NT2/D1 (cell line): ENCODE data around the gene GCLC.
A peak's percentile ranks its signal among the peaks of the same experiment; 100 is the strongest.
"Not testable (repeated sequence)": the region's sequence is repeated elsewhere in the genome, so short reads cannot be mapped to it uniquely, and the experiment has no call there.

Experiments used
- DNase-seq: peaks from one replicate; pipeline ENCODE4 v3.0.0-alpha.2; 2011; ENCODE audit warnings: low read depth, low spot score
- H3K27me3 ChIP-seq: 2 replicates; pipeline ENCODE4 v1.6.0; 2011; ENCODE audit warnings: mild to moderate bottlenecking; ENCODE audit not compliant: insufficient read length, insufficient read depth
- H3K36me3 ChIP-seq: 2 replicates; pipeline ENCODE4 v1.6.1; 2011; ENCODE audit warnings: mild to moderate bottlenecking, low read length, mixed read lengths; ENCODE audit not compliant: insufficient read depth, insufficient read length
- H3K4me1 ChIP-seq: 2 replicates; pipeline ENCODE4 v1.5.1; 2011; ENCODE audit not compliant: insufficient read depth, insufficient read length
- H3K4me3 ChIP-seq: 2 replicates; pipeline ENCODE4 v1.5.1; 2011; ENCODE audit warnings: low read depth; ENCODE audit not compliant: insufficient read length
- H3K9ac ChIP-seq: 2 replicates; pipeline ENCODE4 v1.6.0; 2011; ENCODE audit warnings: low read depth; ENCODE audit not compliant: insufficient read length
- H3K9me3 ChIP-seq: 2 replicates; pipeline ENCODE4 v1.5.1; 2011; ENCODE audit warnings: mild to moderate bottlenecking, low read length; ENCODE audit not compliant: insufficient read depth
- SUZ12 ChIP-seq: IDR thresholded peaks from 2 replicates; pipeline ENCODE4 v1.6.1; 2011; ENCODE audit not compliant: insufficient read length, insufficient read depth; ENCODE audit errors: extremely low read depth
- YY1 ChIP-seq: IDR thresholded peaks from 2 replicates; pipeline ENCODE4 v1.6.1; 2011; ENCODE audit not compliant: insufficient read length, insufficient read depth
- ZNF274 ChIP-seq: IDR thresholded peaks from 2 replicates; pipeline ENCODE4 v1.6.1; 2011; ENCODE audit warnings: mild to moderate bottlenecking, low read depth, low read length

The GCLC gene

GRCh38 chr6:53492860-53493634, 51.9 kb downstream of the GCLC start:
- DNase-seq, result no peak
- Histone ChIP-seq H3K4me3 (no peak overlapping the region), H3K36me3 (no peaks in the 10 kb centered on the region), H3K4me1 (peaks cover 2% of the 10 kb centered on the region), H3K9me3 (no peaks in the 10 kb centered on the region), H3K27me3 (no peaks in the 10 kb centered on the region), H3K9ac (no peak overlapping the region)
- TF ChIP-seq SUZ12 (no peak), ZNF274 (no peak), YY1 (no peak)

GRCh38 chr6:53487080-53487479, 57.8 kb downstream of the GCLC start:
- H3K9ac ChIP-seq, result no peak overlapping the region
- DNase-seq, result no peak
- H3K4me3 ChIP-seq, result no peak overlapping the region
- no peaks in the 10 kb centered on the region for H3K9me3 ChIP-seq
- H3K27me3 ChIP-seq, result no peaks in the 10 kb centered on the region
- TF ChIP-seq SUZ12 (no peak), ZNF274 (no peak), YY1 (no peak)
- H3K36me3 ChIP-seq, result no peaks in the 10 kb centered on the region
- no peaks in the 10 kb centered on the region for H3K4me1 ChIP-seq

- Histone ChIP-seq H3K27me3 (no peaks in the 10 kb centered on the region), H3K9ac (no peak overlapping the region), H3K4me3 (no peak overlapping the region), H3K9me3 (no peaks in the 10 kb centered on the region), H3K36me3 (no peaks in the 10 kb centered on the region), H3K4me1 (no peaks in the 10 kb centered on the region)
- no peak for DNase-seq
- no peak for TF ChIP-seq ZNF274
- no peak for TF ChIP-seq SUZ12
- TF ChIP-seq YY1, result no peak
These were observed 58.2 kb downstream of the GCLC start for GRCh38 chr6:53486679-53487078.

GRCh38 chr6:53484476-53485280, 60.2 kb downstream of the GCLC start:
- no peak for TF ChIP-seq ZNF274
- no peak for TF ChIP-seq SUZ12
- no peak for TF ChIP-seq YY1
- H3K4me1 ChIP-seq, result no peaks in the 10 kb centered on the region
- H3K9ac ChIP-seq, result no peak overlapping the region
- no peaks in the 10 kb centered on the region for H3K27me3 ChIP-seq
- H3K4me3 ChIP-seq, result no peak overlapping the region
- no peaks in the 10 kb centered on the region for H3K36me3 ChIP-seq
- DNase-seq, result peak; percentile 28
- no peaks in the 10 kb centered on the region for H3K9me3 ChIP-seq

GRCh38 chr6:53483423-53484353, 61.2 kb downstream of the GCLC start:
- Histone ChIP-seq H3K9ac (no peak overlapping the region), H3K9me3 (no peaks in the 10 kb centered on the region), H3K36me3 (no peaks in the 10 kb centered on the region), H3K27me3 (no peaks in the 10 kb centered on the region), H3K4me1 (no peaks in the 10 kb centered on the region), H3K4me3 (no peak overlapping the region)
- no peak for DNase-seq
- no peak for TF ChIP-seq ZNF274
- TF ChIP-seq SUZ12, result no peak
- no peak for TF ChIP-seq YY1

- no peak for DNase-seq
- no peak for TF ChIP-seq SUZ12
- no peak for TF ChIP-seq ZNF274
- TF ChIP-seq YY1, result no peak
These were observed 63.6 kb downstream of the GCLC start for GRCh38 chr6:53481323-53481722.

GRCh38 chr6:53480774-53481173, 64.1 kb downstream of the GCLC start:
- not testable (repeated sequence) for H3K27me3 ChIP-seq, DNase-seq, H3K4me3 ChIP-seq, H3K4me1 ChIP-seq, H3K9ac ChIP-seq, H3K36me3 ChIP-seq, H3K9me3 ChIP-seq

More at GRCh38 chr6:53481323-53481722, 63.6 kb downstream of the GCLC start:
- Histone ChIP-seq H3K27me3 (no peaks in the 10 kb centered on the region), H3K4me3 (no peak overlapping the region), H3K9ac (no peak overlapping the region), H3K4me1 (no peaks in the 10 kb centered on the region), H3K9me3 (no peaks in the 10 kb centered on the region), H3K36me3 (no peaks in the 10 kb centered on the region)
